GM12878 (cell line): ENCODE results near the gene RSAD2. TPM values are rescaled to one million over a fixed set of nuclear protein-coding genes. Genes with fewer than 3 reads are reported as not detected.

ENCODE experiments used
- BHLHE40 ChIP-seq, 2 experiments: fragments of 450-650 bp in 1 of 2; IDR thresholded peaks; 2 replicates each; pipeline ENCODE4 v1.6.1; 2011 to 2017; ENCODE audit warnings: low read depth in 2 of 2, borderline replicate concordance in 1 of 2, improper control_type of control experiment in 1 of 2, low read length in 1 of 2, mild to moderate bottlenecking in 1 of 2
- CBX5 ChIP-seq: sonication (generic); IDR thresholded peaks from 2 replicates; pipeline ENCODE4 v1.6.1; 2016; ENCODE audit warnings: low read depth, moderate library complexity, mild to moderate bottlenecking, inconsistent platforms
- CHD4 ChIP-seq: fragments of 200-600 bp; sonication (generic); IDR thresholded peaks from 2 replicates; pipeline ENCODE4 v1.6.1; 2016; ENCODE audit warnings: mild to moderate bottlenecking
- DPF2 ChIP-seq: fragments of 450-650 bp; IDR thresholded peaks from 2 replicates; pipeline ENCODE4 v1.6.1; 2017; ENCODE audit warnings: mild to moderate bottlenecking
- EED ChIP-seq: sonication (generic); IDR thresholded peaks from 2 replicates; pipeline ENCODE4 v1.6.1; 2016; ENCODE audit warnings: antibody characterized with exemption, low read depth
- EZH2 ChIP-seq: IDR thresholded peaks from 2 replicates; pipeline ENCODE4 v1.6.1; 2012; ENCODE audit warnings: low read depth, mild to moderate bottlenecking, control low read depth, inconsistent platforms, low read length, borderline replicate concordance; ENCODE audit not compliant: control insufficient read depth
- FOXK2 ChIP-seq: fragments of 450-650 bp; IDR thresholded peaks from 2 replicates; pipeline ENCODE4 v1.6.1; 2017; ENCODE audit warnings: mild to moderate bottlenecking, moderate library complexity
- GABPA ChIP-seq: IDR thresholded peaks from 2 replicates; pipeline ENCODE4 v1.6.1; 2014; ENCODE audit warnings: antibody characterized with exemption, low read depth, mild to moderate bottlenecking, inconsistent platforms
- GATAD2B ChIP-seq: fragments of 450-650 bp; conservative IDR thresholded peaks from 2 replicates; pipeline ENCODE4 v1.6.1; 2017; ENCODE audit warnings: low read depth, mild to moderate bottlenecking, moderate library complexity
- HCFC1 ChIP-seq: fragments of 150-350 bp; IDR thresholded peaks from 2 replicates; pipeline ENCODE4 v1.6.1; 2014; ENCODE audit warnings: low read length
- HDGF ChIP-seq: fragments of 450-650 bp; IDR thresholded peaks from 2 replicates; pipeline ENCODE4 v1.6.1; 2016; ENCODE audit warnings: antibody characterized with exemption
- KDM1A ChIP-seq: fragments of 200-600 bp; sonication (generic); IDR thresholded peaks from 2 replicates; pipeline ENCODE4 v1.6.1; 2016; ENCODE audit warnings: borderline replicate concordance
- MTA3 ChIP-seq: IDR thresholded peaks from 2 replicates; pipeline ENCODE4 v1.6.1; 2012; ENCODE audit warnings: low read length, inconsistent platforms, borderline replicate concordance
- NR2C2 ChIP-seq: IDR thresholded peaks from 2 replicates; pipeline ENCODE4 v1.6.1; 2011; ENCODE audit warnings: borderline replicate concordance, low read depth; ENCODE audit not compliant: control insufficient read depth, insufficient read length
- NRF1 ChIP-seq: conservative IDR thresholded peaks from 2 replicates; pipeline ENCODE4 v1.6.1; 2011; ENCODE audit warnings: mild to moderate bottlenecking, low read depth, low read length, improper control_type of control experiment
- POLR2A ChIP-seq: IDR thresholded peaks from 2 replicates; pipeline ENCODE4 v1.6.1; 2011; ENCODE audit warnings: low read depth, mild to moderate bottlenecking, low read length
- POU2F2 ChIP-seq: IDR thresholded peaks from 3 replicates; pipeline ENCODE4 v1.6.1; 2011; ENCODE audit warnings: low read depth, mild to moderate bottlenecking, low read length, borderline replicate concordance
- RCOR1 ChIP-seq: conservative IDR thresholded peaks from 2 replicates; pipeline ENCODE4 v1.6.1; 2012; ENCODE audit warnings: low read depth, low read length, improper control_type of control experiment
- SP1 ChIP-seq: IDR thresholded peaks from one replicate; pipeline ENCODE4 v1.6.1; 2011; ENCODE audit warnings: low read depth, low read length
- STAT1 ChIP-seq: fragments of 450-650 bp; conservative IDR thresholded peaks from 2 replicates; pipeline ENCODE4 v1.6.1; 2014; ENCODE audit warnings: antibody characterized with exemption, mild to moderate bottlenecking
- ZNF207 ChIP-seq: fragments of 450-650 bp; IDR thresholded peaks from 2 replicates; pipeline ENCODE4 v1.6.1; 2014; ENCODE audit warnings: antibody characterized with exemption, mild to moderate bottlenecking, borderline replicate concordance
- polyA plus RNA-seq, 11 experiments: library from polyadenylated mRNA; depleted of rRNA in 4 of 11; unstranded in 6 of 11; stranded (reverse) in 5 of 11; fragments of >200 nt; fragmentation: Nextera tagmentation in 4 of 11; fragmentation: Illumina TruSeq in 1 of 11; extraction: Ambion mirVana in 4 of 11; extraction: Trizol in 1 of 11; gene quantifications; 1 replicate in 1 of 11; 2 replicates in 10 of 11; pipeline versions ENCODE4 v1.2.1 to v1.2.3, GENCODE V29; 2011 to 2016; ENCODE audit warnings: inconsistent platforms in 2 of 11, missing spikeins in 2 of 11, low read depth in 1 of 11
- total RNA-seq, 4 experiments: library from RNA; depleted of rRNA in 3 of 4; stranded (reverse); fragments of >200 nt in 3 of 4; fragmentation: Illumina TruSeq in 1 of 4; extraction: Trizol in 1 of 4; gene quantifications; 2 replicates each; pipeline versions ENCODE4 v1.2.1 to v1.2.3, GENCODE V29; 2013 to 2021
- TF ChIP-seq, protein P1 (sequence below): fragments of 450-650 bp; IDR thresholded peaks from 2 replicates; pipeline ENCODE4 v1.6.1; 2016; ENCODE audit warnings: mild to moderate bottlenecking
- TF ChIP-seq, protein P2 (sequence below): fragments of 450-650 bp; IDR thresholded peaks from 2 replicates; pipeline ENCODE4 v1.6.1; 2017; ENCODE audit warnings: mild to moderate bottlenecking
- TF ChIP-seq, protein P3 (sequence below): fragments of 150-350 bp; IDR thresholded peaks from 2 replicates; pipeline ENCODE4 v1.6.1; 2016; ENCODE audit warnings: low read depth, low read length

Gene RSAD2
- total and polyA plus RNA-seq, 10 of the 15 experiments (the other 5 are each of a cell fraction or from before 2014, with no cell fraction given): 0.24 to 0.90 (median 0.69) TPM

DNA sequence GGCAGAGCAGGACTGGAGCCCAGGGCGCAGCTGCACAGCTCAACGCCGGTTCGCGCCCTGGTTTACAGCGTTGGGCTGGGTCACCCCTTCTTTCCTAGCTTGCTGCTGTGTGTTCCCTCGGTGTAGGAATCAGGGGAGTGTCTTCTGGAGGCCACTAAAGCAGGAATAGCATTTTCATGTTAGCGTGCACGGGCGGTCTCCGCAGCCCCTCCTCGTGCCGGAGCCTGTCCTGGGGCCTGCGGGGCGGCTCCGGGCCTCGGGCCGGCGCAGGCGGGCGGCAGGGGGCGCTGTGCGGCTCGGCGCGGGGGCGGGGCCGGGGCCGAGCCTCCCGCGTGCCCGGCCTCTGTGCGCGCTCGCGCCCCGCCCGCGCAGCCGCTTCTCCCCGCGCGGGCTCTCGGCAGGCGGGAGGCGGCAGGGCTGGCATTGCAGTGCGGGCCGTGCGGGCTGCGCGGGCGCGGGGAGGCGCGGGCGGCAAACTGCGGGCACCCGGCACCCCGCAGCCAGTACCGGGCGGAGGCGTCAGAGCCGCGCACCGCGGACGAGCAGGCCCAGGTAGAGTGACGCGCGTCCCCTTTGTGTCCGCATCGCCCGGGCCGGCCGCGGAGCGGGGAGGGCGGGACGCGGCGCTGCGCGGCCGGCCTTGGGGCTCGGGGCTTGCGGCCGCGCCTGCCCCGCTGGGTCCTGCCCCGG lies 39.6 kb downstream of the RSAD2 start, which contains the start of gene RNF144A (continued):
- TF ChIP-seq GABPA: no peak
- TF ChIP-seq CBX5: no peak
- TF ChIP-seq GATAD2B: 0 out of 2 replicates have a peak, but pooled peaks have one; percentile 74
- no peak for TF ChIP-seq FOXK2
- TF ChIP-seq NRF1: no peak
- TF ChIP-seq CHD4: no peak
- no peak for TF ChIP-seq HDGF
- TF ChIP-seq SP1: no peak
- peak; percentile 5; the same call in 1 of the 2 replicates for TF ChIP-seq HCFC1
- TF ChIP-seq NR2C2: no peak
- TF ChIP-seq ZNF207: no peak
- TF ChIP-seq, protein P1, sequence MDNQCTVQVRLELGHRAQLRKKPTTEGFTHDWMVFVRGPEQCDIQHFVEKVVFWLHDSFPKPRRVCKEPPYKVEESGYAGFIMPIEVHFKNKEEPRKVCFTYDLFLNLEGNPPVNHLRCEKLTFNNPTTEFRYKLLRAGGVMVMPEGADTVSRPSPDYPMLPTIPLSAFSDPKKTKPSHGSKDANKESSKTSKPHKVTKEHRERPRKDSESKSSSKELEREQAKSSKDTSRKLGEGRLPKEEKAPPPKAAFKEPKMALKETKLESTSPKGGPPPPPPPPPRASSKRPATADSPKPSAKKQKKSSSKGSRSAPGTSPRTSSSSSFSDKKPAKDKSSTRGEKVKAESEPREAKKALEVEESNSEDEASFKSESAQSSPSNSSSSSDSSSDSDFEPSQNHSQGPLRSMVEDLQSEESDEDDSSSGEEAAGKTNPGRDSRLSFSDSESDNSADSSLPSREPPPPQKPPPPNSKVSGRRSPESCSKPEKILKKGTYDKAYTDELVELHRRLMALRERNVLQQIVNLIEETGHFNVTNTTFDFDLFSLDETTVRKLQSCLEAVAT: no peak
- 0 out of 2 replicates have a peak, but pooled peaks have one; percentile 37 for TF ChIP-seq POLR2A
- TF ChIP-seq RCOR1: no peak
- no peak for TF ChIP-seq EZH2
- TF ChIP-seq POU2F2: no peak
- TF ChIP-seq BHLHE40 (IDR thresholded peaks at IDR 0.05; ENCODE audit: borderline replicate concordance in 1 of 2, low read depth in 2 of 2, low read length in 1 of 2): peak; percentile 45 to 76; a peak in 3 of 4 replicates
- TF ChIP-seq, protein P2, sequence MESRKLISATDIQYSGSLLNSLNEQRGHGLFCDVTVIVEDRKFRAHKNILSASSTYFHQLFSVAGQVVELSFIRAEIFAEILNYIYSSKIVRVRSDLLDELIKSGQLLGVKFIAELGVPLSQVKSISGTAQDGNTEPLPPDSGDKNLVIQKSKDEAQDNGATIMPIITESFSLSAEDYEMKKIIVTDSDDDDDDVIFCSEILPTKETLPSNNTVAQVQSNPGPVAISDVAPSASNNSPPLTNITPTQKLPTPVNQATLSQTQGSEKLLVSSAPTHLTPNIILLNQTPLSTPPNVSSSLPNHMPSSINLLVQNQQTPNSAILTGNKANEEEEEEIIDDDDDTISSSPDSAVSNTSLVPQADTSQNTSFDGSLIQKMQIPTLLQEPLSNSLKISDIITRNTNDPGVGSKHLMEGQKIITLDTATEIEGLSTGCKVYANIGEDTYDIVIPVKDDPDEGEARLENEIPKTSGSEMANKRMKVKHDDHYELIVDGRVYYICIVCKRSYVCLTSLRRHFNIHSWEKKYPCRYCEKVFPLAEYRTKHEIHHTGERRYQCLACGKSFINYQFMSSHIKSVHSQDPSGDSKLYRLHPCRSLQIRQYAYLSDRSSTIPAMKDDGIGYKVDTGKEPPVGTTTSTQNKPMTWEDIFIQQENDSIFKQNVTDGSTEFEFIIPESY: 0 out of 2 replicates have a peak, but pooled peaks have one; percentile 39
- TF ChIP-seq, protein P3, sequence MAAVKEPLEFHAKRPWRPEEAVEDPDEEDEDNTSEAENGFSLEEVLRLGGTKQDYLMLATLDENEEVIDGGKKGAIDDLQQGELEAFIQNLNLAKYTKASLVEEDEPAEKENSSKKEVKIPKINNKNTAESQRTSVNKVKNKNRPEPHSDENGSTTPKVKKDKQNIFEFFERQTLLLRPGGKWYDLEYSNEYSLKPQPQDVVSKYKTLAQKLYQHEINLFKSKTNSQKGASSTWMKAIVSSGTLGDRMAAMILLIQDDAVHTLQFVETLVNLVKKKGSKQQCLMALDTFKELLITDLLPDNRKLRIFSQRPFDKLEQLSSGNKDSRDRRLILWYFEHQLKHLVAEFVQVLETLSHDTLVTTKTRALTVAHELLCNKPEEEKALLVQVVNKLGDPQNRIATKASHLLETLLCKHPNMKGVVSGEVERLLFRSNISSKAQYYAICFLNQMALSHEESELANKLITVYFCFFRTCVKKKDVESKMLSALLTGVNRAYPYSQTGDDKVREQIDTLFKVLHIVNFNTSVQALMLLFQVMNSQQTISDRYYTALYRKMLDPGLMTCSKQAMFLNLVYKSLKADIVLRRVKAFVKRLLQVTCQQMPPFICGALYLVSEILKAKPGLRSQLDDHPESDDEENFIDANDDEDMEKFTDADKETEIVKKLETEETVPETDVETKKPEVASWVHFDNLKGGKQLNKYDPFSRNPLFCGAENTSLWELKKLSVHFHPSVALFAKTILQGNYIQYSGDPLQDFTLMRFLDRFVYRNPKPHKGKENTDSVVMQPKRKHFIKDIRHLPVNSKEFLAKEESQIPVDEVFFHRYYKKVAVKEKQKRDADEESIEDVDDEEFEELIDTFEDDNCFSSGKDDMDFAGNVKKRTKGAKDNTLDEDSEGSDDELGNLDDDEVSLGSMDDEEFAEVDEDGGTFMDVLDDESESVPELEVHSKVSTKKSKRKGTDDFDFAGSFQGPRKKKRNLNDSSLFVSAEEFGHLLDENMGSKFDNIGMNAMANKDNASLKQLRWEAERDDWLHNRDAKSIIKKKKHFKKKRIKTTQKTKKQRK: no peak
- no peak for TF ChIP-seq MTA3
- no peak for TF ChIP-seq EED
- peak; percentile 70; the same call in 1 of the 2 replicates for TF ChIP-seq DPF2
- no peak for TF ChIP-seq STAT1
- TF ChIP-seq KDM1A: no peak
